Kidney (tissue), 22 donors: ENCODE data around the gene CCL25. TPM values are rescaled to one million over a fixed set of nuclear protein-coding genes. Genes with fewer than 3 reads are reported as not detected.

Experiments used
- DNase-seq, 5 donors: peaks; one replicate each; pipeline ENCODE4 v3.0.0-alpha.2; 2013 to 2020
- FAIRE-seq: peaks from 2 replicates; lab custom pipeline; 2012; peaks lifted over from hg19 to GRCh38; lab: Jason Lieb, UNC
- H3K27ac ChIP-seq, 2 donors: one replicate each; pipeline ENCODE4 v1.7.0; 2013; ENCODE audit warnings: low read depth in 2 of 2, low read length in 2 of 2, inconsistent platforms in 1 of 2
- H3K27me3 ChIP-seq: one replicate; pipeline ENCODE4 v1.7.1; 2013; ENCODE audit warnings: low read length, inconsistent platforms; ENCODE audit not compliant: control insufficient read depth, insufficient read depth
- H3K36me3 ChIP-seq, 3 donors: one replicate each; pipeline versions ENCODE4 v1.7.0 to v1.7.1; 2013; ENCODE audit warnings: low read length in 3 of 3, control low read depth in 1 of 3, inconsistent platforms in 1 of 3; ENCODE audit not compliant: insufficient read depth in 3 of 3, control insufficient read depth in 2 of 3
- H3K4me1 ChIP-seq, 3 donors: one replicate each; pipeline versions ENCODE4 v1.7.0 to v1.7.1; 2013; ENCODE audit warnings: low read length in 3 of 3, inconsistent platforms in 1 of 3, low read depth in 1 of 3; ENCODE audit not compliant: control insufficient read depth in 2 of 3, insufficient read depth in 2 of 3
- H3K4me3 ChIP-seq, 3 donors: one replicate each; pipeline versions ENCODE4 v1.7.0 to v1.8.1; 2013; ENCODE audit warnings: low read length in 3 of 3, control low read depth in 1 of 3, inconsistent platforms in 1 of 3
- H3K9ac ChIP-seq, 3 donors: one replicate each; pipeline versions ENCODE4 v1.7.0 to v1.7.1; 2013; ENCODE audit warnings: low read length in 3 of 3, control low read depth in 1 of 3, inconsistent platforms in 1 of 3
- H3K9me3 ChIP-seq, 3 donors: one replicate each; pipeline versions ENCODE4 v1.7.0 to v1.7.1; 2013; ENCODE audit warnings: low read length in 3 of 3, control low read depth in 1 of 3, inconsistent platforms in 1 of 3; ENCODE audit not compliant: control insufficient read depth in 2 of 3, insufficient read depth in 1 of 3
- intact Hi-C: fragments of 100-400 bp; cut with DNase I; formaldehyde crosslinking; loops from one replicate; pipeline ENCODE4 v1.11.1; 2022
- long read RNA-seq, 10 donors: library from polyadenylated mRNA in 1 of 10; unstranded in 1 of 10; transcript quantifications; one replicate each; pipeline ENCODE4 v2.0.0 and lab custom pipeline, GENCODE V29; 2021 to 2026
- polyA plus RNA-seq: library from polyadenylated mRNA; stranded (reverse); fragments of 350-450 nt; fragmentation: Illumina TruSeq; extraction: RNeasy Lipid Tissue Mini Kit (QIAGEN cat#74804); gene quantifications from one replicate; pipeline ENCODE4 v1.2.3, GENCODE V29; 2014; ENCODE audit warnings: low read depth, low replicate concordance; ENCODE audit not compliant: insufficient read depth
- total RNA-seq: library from RNA; stranded (reverse); fragmentation: NEBNext Ultra II Directional; extraction: Animal tissue kit (Norgen Biotek cat#: 25700); gene quantifications from one replicate; pipeline ENCODE4 v1.2.1, GENCODE V29; 2021
- TF ChIP-seq, protein P1 (sequence below): IDR thresholded peaks from 3 replicates; pipeline ENCODE4 v1.5.1; 2012; ENCODE audit warnings: mild to moderate bottlenecking, moderate library complexity, borderline replicate concordance; ENCODE audit not compliant: insufficient read depth; ENCODE audit errors: extremely low read depth
- donor health status: control.
- donor health status: control.
- donor health status: control.
- donor health status: control.
- donor health status: control.
- donor health status: DM: yes; HTN: yes; CAD: no.
- donor health status: Normal renal cell carcinoma (clear cell type).

CCL25 gene, protein sequence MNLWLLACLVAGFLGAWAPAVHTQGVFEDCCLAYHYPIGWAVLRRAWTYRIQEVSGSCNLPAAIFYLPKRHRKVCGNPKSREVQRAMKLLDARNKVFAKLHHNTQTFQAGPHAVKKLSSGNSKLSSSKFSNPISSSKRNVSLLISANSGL
- not detected for total RNA-seq
- polyA plus RNA-seq = not detected
- long read RNA-seq, donor 1 = 0 reads
- long read RNA-seq, donor 2, partial matches to known transcripts = 0 of 2 reads
- long read RNA-seq, donor 2, other reads (novel, unspliced or antisense) = 0 of 2 reads
- long read RNA-seq, donor 3 = 0 reads
- long read RNA-seq, donor 4 = 0 reads
- long read RNA-seq, donor 5 = 0 reads
- long read RNA-seq, donor 6 = 0 reads
- long read RNA-seq, donor 7 = 0 reads
- long read RNA-seq, donor 8 = 0 reads
- long read RNA-seq, donor 9 = 0 reads
- long read RNA-seq, donor 10, partial matches to known transcripts = 0 of 2 reads
- long read RNA-seq, donor 10, other reads (novel, unspliced or antisense) = 0 of 2 reads

DNA sequence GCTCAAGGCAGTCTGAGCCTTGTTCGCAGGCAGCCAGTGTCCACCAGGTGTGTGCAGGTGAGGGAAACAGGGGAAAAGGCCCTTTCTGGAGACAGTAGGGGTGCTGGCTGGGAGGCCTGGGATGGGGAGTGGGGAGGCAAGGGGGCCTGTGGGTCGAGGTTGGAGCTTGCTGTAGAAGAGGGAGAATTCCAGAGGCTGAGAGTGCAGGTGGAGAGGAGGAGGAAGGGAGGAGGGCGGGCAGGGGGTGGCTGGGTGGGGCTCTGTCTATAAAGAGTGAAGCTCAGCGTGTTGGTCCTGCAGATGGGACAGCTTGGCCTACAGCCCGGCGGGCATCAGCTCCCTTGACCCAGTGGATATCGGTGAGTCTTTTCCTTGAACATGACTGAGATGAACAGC lies at the start of gene CCL25:
Gene CCL25, plus strand, starts transcription at position 297 of the 396 bp plus-strand sequence. CDS start 290 bp downstream, outside the sequence.
- TF ChIP-seq, protein P1, sequence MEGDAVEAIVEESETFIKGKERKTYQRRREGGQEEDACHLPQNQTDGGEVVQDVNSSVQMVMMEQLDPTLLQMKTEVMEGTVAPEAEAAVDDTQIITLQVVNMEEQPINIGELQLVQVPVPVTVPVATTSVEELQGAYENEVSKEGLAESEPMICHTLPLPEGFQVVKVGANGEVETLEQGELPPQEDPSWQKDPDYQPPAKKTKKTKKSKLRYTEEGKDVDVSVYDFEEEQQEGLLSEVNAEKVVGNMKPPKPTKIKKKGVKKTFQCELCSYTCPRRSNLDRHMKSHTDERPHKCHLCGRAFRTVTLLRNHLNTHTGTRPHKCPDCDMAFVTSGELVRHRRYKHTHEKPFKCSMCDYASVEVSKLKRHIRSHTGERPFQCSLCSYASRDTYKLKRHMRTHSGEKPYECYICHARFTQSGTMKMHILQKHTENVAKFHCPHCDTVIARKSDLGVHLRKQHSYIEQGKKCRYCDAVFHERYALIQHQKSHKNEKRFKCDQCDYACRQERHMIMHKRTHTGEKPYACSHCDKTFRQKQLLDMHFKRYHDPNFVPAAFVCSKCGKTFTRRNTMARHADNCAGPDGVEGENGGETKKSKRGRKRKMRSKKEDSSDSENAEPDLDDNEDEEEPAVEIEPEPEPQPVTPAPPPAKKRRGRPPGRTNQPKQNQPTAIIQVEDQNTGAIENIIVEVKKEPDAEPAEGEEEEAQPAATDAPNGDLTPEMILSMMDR = no peak
- Histone ChIP-seq H3K36me3 (no peaks in the 10 kb centered on the region), H3K9me3 (no peaks in the 10 kb centered on the region), H3K27me3 (no peaks in the 10 kb centered on the region), H3K4me1 (no peaks in the 10 kb centered on the region), H3K27ac (no peak within 1 kb of the TSS), H3K4me3 (no peak within 1 kb of the TSS), H3K9ac (no peak within 1 kb of the TSS)
- DNase-seq = no peak
- intact Hi-C loops = no loop called here
- FAIRE-seq = no peak

DNA sequence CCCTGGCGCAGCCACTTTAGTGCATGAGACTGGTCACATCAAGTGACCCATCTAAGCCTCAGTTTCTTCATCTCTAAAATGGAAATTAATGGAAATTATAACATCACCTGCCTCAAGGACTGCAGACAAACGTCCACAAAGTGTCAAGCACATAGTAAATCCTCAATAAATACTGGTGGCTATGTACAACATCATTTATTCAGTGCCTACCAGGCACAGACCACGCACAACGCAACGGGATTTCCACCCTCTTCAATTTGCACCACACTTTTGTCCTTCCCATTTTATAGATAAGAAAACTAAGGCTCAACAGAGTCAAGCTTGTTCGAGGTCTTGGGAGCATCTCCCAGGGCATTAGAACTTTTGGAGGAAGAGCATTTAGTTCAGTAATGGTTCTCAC lies 48.6 kb upstream of the CCL25 start:
- intact Hi-C loops = no loop called here

DNA sequence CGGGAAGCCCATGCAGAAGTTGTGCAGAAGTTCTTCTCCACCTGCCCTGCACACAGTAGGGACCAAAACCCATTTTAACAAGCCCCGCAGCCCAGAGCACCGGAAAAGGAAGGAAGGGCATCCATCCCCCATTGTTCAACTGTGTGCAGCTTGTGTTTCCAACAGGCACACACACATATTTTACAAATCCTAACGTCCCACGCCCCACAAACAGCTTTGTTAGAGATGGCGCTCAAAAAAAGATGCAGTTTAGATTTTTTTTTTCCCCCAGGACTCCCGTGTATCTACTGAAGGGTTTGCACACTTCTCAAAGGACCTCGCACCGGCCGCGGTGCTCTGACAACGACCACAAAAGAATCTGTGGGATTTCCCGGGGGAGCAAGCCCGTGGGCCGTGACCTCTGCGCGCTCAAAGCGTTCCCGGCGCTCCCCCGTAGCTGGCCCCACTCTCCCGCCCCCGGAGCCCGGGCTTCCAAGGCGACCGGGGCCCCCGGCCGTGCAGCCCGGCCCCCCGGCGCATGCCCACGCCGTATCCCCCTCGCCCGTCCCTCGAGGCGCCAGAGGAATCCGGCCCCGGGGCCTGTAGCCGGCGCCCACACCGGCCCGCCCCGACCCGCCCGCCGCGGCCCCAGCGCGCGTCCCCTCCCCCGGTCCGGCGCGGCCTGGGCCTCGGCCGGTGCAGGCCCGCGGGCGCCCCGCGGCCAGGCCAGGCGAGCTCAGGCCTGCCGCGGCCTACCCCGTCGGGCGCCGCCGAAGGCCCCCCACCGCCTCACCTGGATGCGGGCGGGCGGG lies 47.6 kb upstream of the CCL25 start:
- peak in 3 of 5 donors; percentile 43 to 67 (median 62) for DNase-seq
- Histone ChIP-seq H3K27ac (peak overlapping the region in 1 of 2 donors; percentile 51), H3K27me3 (no peaks in the 10 kb centered on the region), H3K4me1 (peaks cover 2 to 37% (median 26%) of the 10 kb centered on the region in 3 donors), H3K4me3 (peak overlapping the region; percentile 57 to 90 (median 76)), H3K36me3 (no peaks in the 10 kb centered on the region), H3K9me3 (no peaks in the 10 kb centered on the region), H3K9ac (peak overlapping the region; percentile 1 to 82 (median 48))
- FAIRE-seq = no peak
- intact Hi-C loops = no loop called here
- TF ChIP-seq, protein P1 = no peak

More for the DNA sequence above, 48.6 kb upstream of the CCL25 start:
- no peaks in the 10 kb centered on the region for H3K36me3 ChIP-seq
- H3K27me3 ChIP-seq = no peaks in the 10 kb centered on the region
- TF ChIP-seq, protein P1 = no peak
- FAIRE-seq = no peak
- peak overlapping the region; percentile 57 to 90 (median 76) for H3K4me3 ChIP-seq
- H3K27ac ChIP-seq = no peak overlapping the region
- H3K4me1 ChIP-seq = peaks cover 2 to 41% (median 29%) of the 10 kb centered on the region in 3 donors
- DNase-seq = no peak
- H3K9me3 ChIP-seq = no peaks in the 10 kb centered on the region
- peak overlapping the region in 2 of 3 donors; percentile 58 to 82 for H3K9ac ChIP-seq
